ENCODE measurements around the gene TOB2.
"Not testable (repeated sequence)": the region's sequence is repeated elsewhere in the genome, so short reads cannot be mapped to it uniquely, and the experiment has no call there.

Gene TOB2

GRCh38 chr22:41461901-41462300 is 15.3 kb upstream of the TOB2 start:
- no peak for DNase-seq

GRCh38 chr22:41460071-41460470 is 13.5 kb upstream of the TOB2 start:
- DNase-seq, result not testable (repeated sequence)

- no peak for DNase-seq
Observed at GRCh38 chr22:41459431-41459830, 12.8 kb upstream of the TOB2 start.

- no peak for DNase-seq
Observed at GRCh38 chr22:41458161-41458728, 11.6 kb upstream of the TOB2 start.

GRCh38 chr22:41448189-41448808 is 1.7 kb upstream of the TOB2 start:
- peak; percentile 99 for DNase-seq

GRCh38 chr22:41447435-41448188 is 1.0 kb upstream of the TOB2 start:
- DNase-seq, result peak; percentile 61

GRCh38 chr22:41446057-41446501 is 522 bp downstream of the TOB2 start:
- no peak for DNase-seq

GRCh38 chr22:41445129-41446056 is 1.2 kb downstream of the TOB2 start:
- no peak for DNase-seq

- peak; percentile 97 for DNase-seq
Observed at GRCh38 chr22:41444360-41445128, 2.1 kb downstream of the TOB2 start.

GRCh38 chr22:41442240-41442792 is 4.3 kb downstream of the TOB2 start:
- no peak for DNase-seq

GRCh38 chr22:41440511-41440910 is 6.1 kb downstream of the TOB2 start:
- not testable (repeated sequence) for DNase-seq

GRCh38 chr22:41437198-41437597 is 9.4 kb downstream of the TOB2 start:
- no peak for DNase-seq

- DNase-seq, result no peak
Observed at GRCh38 chr22:41436322-41437113, 10.1 kb downstream of the TOB2 start.

- DNase-seq, result no peak
Observed at GRCh38 chr22:41435560-41435959, 11.0 kb downstream of the TOB2 start.

- not testable (repeated sequence) for DNase-seq
Observed at GRCh38 chr22:41434361-41435003, 12.1 kb downstream of the TOB2 start.

GRCh38 chr22:41433480-41433879 is 13.1 kb downstream of the TOB2 start:
- DNase-seq, result not testable (repeated sequence)

GRCh38 chr22:41431656-41432055 is 14.9 kb downstream of the TOB2 start:
- DNase-seq, result no peak

GRCh38 chr22:41429951-41430332 is 16.7 kb downstream of the TOB2 start:
- no peak for DNase-seq

- DNase-seq, result no peak
Observed at GRCh38 chr22:41429232-41429950, 17.2 kb downstream of the TOB2 start.
